Activated effector memory CD4-positive, alpha-beta T cell treated with Interleukin-2 at 50 U/mL for 16 hours (primary cell): ENCODE results near the gene MYH7.
"Not testable (repeated sequence)": the region's sequence is repeated elsewhere in the genome, so short reads cannot be mapped to it uniquely, and the experiment has no call there.

ENCODE experiments used
- DNase-seq: peaks from one replicate; pipeline ENCODE4 v3.0.0-alpha.2; 2020

Gene MYH7

GRCh38 chr14:23430016-23430722 lies 5.3 kb downstream of the MYH7 start:
- no peak for DNase-seq

GRCh38 chr14:23428686-23429495 lies 6.6 kb downstream of the MYH7 start:
- no peak for DNase-seq

GRCh38 chr14:23425798-23426197 lies 9.7 kb downstream of the MYH7 start:
- DNase-seq = not testable (repeated sequence)

- no peak for DNase-seq
Observed at GRCh38 chr14:23425169-23425568, 10.3 kb downstream of the MYH7 start.

GRCh38 chr14:23423657-23424056 lies 11.8 kb downstream of the MYH7 start:
- no peak for DNase-seq

- DNase-seq = no peak
Observed at GRCh38 chr14:23421594-23421993, 13.9 kb downstream of the MYH7 start.

GRCh38 chr14:23419646-23420045 lies 15.8 kb downstream of the MYH7 start:
- not testable (repeated sequence) for DNase-seq

GRCh38 chr14:23418021-23418420 lies 17.4 kb downstream of the MYH7 start:
- DNase-seq = no peak

GRCh38 chr14:23417269-23417668 lies 18.2 kb downstream of the MYH7 start:
- DNase-seq = not testable (repeated sequence)

- DNase-seq = no peak
Observed at GRCh38 chr14:23416801-23417200, 18.7 kb downstream of the MYH7 start.

- DNase-seq = no peak
Observed at GRCh38 chr14:23415821-23416778, 19.4 kb downstream of the MYH7 start.

GRCh38 chr14:23414906-23415820 lies 20.3 kb downstream of the MYH7 start:
- no peak for DNase-seq

GRCh38 chr14:23414254-23414653 lies 21.2 kb downstream of the MYH7 start:
- no peak for DNase-seq

- DNase-seq = no peak
Observed at GRCh38 chr14:23413681-23414080, 21.8 kb downstream of the MYH7 start.

- no peak for DNase-seq
Observed at GRCh38 chr14:23411563-23412525, 23.6 kb downstream of the MYH7 start.

GRCh38 chr14:23409966-23410635 lies 25.4 kb downstream of the MYH7 start:
- no peak for DNase-seq

- DNase-seq = no peak
Observed at GRCh38 chr14:23409475-23409874, 26.0 kb downstream of the MYH7 start.

GRCh38 chr14:23408307-23408630 lies 27.2 kb downstream of the MYH7 start:
- no peak for DNase-seq

GRCh38 chr14:23407516-23408306 lies 27.7 kb downstream of the MYH7 start, which contains the start of gene MYH6:
TSS of gene MYH6 (minus strand) at chr14:23408273. CDS start at chr14:23407223, 1,050 bp downstream.
- DNase-seq = no peak
